ENCODE results near the gene DCC.

DNA sequence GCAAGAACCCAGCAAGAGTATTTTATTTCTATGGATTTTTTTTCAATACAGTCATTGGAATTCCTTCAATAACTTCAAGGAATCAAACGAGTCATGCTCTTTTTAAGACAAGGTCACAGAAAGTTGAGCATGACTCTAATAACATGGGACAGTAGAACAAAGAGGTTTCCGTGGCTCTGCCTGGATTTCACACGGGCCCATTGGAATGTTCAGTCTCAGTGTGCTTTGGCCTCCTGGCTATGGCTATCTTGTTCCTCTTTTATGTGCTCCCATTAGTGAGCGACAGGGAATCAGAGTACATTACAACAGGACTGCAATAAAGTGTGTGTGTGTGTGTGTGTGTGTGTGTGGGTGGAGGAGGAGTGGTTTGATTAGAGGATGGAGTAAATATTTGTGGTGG is 312.4 kb downstream of the DCC start:
- no peak for TF ChIP-seq POLR2A (IDR thresholded peaks at IDR 0.05; ENCODE audit: low read length)
- no peak for TF ChIP-seq EP300 (IDR thresholded peaks at IDR 0.05)
- TF ChIP-seq RCOR1 (IDR thresholded peaks at IDR 0.05; ENCODE audit: low read depth, low read length): no peak
- TF ChIP-seq NFE2L2 (conservative IDR thresholded peaks at IDR 0.05; ENCODE audit: low read length): no peak
- no peak for TF ChIP-seq CTCF (IDR thresholded peaks at IDR 0.05)
- TF ChIP-seq BHLHE40 (IDR thresholded peaks at IDR 0.05; ENCODE audit: low read depth, low read length): no peak
- TF ChIP-seq JUN (IDR thresholded peaks at IDR 0.05): no peak
- no peak for TF ChIP-seq GATA3 (IDR thresholded peaks at IDR 0.05; ENCODE audit: borderline replicate concordance)
- no peak for TF ChIP-seq RARB (CRISPR knock-in tag; IDR thresholded peaks at IDR 0.05)

Data from A549 (cell line).